ENCODE measurements around the gene ZFP36L2.

Gene ZFP36L2

GRCh38 chr2:43216629-43217028 lies 9.8 kb downstream of the ZFP36L2 start:
- no peak for ATAC-seq
- TF ChIP-seq ZC3H10 (CRISPR knock-in tag; IDR thresholded peaks at IDR 0.05): no peak
- TF ChIP-seq CSDC2 (CRISPR knock-in tag; IDR thresholded peaks at IDR 0.05): no peak
- TF ChIP-seq TSHZ2 (CRISPR knock-in tag; IDR thresholded peaks at IDR 0.05): no peak
- no peak for TF ChIP-seq ZFP30 (CRISPR knock-in tag; IDR thresholded peaks at IDR 0.05)
- TF ChIP-seq CREB5 (CRISPR knock-in tag; IDR thresholded peaks at IDR 0.05; ENCODE audit: low read depth): no peak
- TF ChIP-seq TOX (CRISPR knock-in tag; IDR thresholded peaks at IDR 0.05; ENCODE audit: borderline replicate concordance): no peak

- ATAC-seq: no peak
- TF ChIP-seq GLIS3 (CRISPR knock-in tag; IDR thresholded peaks at IDR 0.05): no peak
- TF ChIP-seq TCF4 (CRISPR knock-in tag; IDR thresholded peaks at IDR 0.05; ENCODE audit: borderline replicate concordance): no peak
- no peak for TF ChIP-seq BACH2 (CRISPR knock-in tag; IDR thresholded peaks at IDR 0.05; ENCODE audit: borderline replicate concordance)
- TF ChIP-seq PATZ1 (CRISPR knock-in tag; IDR thresholded peaks at IDR 0.05; ENCODE audit: borderline replicate concordance): no peak
- no peak for TF ChIP-seq ARNTL (CRISPR knock-in tag; IDR thresholded peaks at IDR 0.05; ENCODE audit: borderline replicate concordance, low read depth)
- TF ChIP-seq ESRRG (CRISPR knock-in tag; IDR thresholded peaks at IDR 0.05): no peak
- TF ChIP-seq, protein P1, sequence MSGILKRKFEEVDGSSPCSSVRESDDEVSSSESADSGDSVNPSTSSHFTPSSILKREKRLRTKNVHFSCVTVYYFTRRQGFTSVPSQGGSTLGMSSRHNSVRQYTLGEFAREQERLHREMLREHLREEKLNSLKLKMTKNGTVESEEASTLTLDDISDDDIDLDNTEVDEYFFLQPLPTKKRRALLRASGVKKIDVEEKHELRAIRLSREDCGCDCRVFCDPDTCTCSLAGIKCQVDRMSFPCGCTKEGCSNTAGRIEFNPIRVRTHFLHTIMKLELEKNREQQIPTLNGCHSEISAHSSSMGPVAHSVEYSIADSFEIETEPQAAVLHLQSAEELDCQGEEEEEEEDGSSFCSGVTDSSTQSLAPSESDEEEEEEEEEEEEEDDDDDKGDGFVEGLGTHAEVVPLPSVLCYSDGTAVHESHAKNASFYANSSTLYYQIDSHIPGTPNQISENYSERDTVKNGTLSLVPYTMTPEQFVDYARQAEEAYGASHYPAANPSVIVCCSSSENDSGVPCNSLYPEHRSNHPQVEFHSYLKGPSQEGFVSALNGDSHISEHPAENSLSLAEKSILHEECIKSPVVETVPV (CRISPR knock-in tag; IDR thresholded peaks at IDR 0.05): no peak
- TF ChIP-seq TOX (CRISPR knock-in tag; IDR thresholded peaks at IDR 0.05; ENCODE audit: borderline replicate concordance): no peak
- no peak for TF ChIP-seq CSDC2 (CRISPR knock-in tag; IDR thresholded peaks at IDR 0.05)
These were observed 10.6 kb downstream of the ZFP36L2 start for GRCh38 chr2:43215673-43216255.

DNA sequence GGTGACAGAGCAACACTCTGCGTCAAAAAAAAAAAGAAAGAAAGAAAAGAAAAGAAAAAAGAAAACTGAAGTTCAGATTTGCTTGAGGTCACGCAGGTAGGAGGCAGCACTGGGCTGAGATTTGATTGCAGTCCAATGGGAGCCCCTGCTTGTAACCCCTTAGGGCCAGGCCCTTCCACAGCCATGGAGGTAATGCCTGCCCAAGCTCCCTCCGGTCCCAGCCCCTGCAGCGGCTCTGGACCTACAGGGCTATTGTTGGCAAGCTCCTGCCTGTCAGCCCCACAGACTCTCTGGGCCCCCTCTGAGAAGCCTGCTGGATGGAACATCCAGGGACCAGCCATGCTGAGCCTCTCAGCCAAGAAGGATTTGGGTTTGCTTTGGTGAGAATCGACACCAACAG lies 12.2 kb downstream of the ZFP36L2 start:
- no peak for ATAC-seq
- TF ChIP-seq GLIS3 (CRISPR knock-in tag; IDR thresholded peaks at IDR 0.05) (no peak), TSHZ2 (CRISPR knock-in tag; IDR thresholded peaks at IDR 0.05) (no peak), ZNF8 (CRISPR knock-in tag; IDR thresholded peaks at IDR 0.05) (no peak), SNAI2 (CRISPR knock-in tag; IDR thresholded peaks at IDR 0.05) (no peak), PATZ1 (CRISPR knock-in tag; IDR thresholded peaks at IDR 0.05; ENCODE audit: borderline replicate concordance) (no peak), ESRRG (CRISPR knock-in tag; IDR thresholded peaks at IDR 0.05) (no peak), ZNF565 (CRISPR knock-in tag; conservative IDR thresholded peaks at IDR 0.05; ENCODE audit: low read depth) (no peak), RARB (CRISPR knock-in tag; IDR thresholded peaks at IDR 0.05) (no peak), ZNF70 (CRISPR knock-in tag; IDR thresholded peaks at IDR 0.05) (no peak), ARNTL (CRISPR knock-in tag; IDR thresholded peaks at IDR 0.05; ENCODE audit: borderline replicate concordance, low read depth) (no peak), ZFP3 (CRISPR knock-in tag; IDR thresholded peaks at IDR 0.05) (no peak), BACH2 (CRISPR knock-in tag; IDR thresholded peaks at IDR 0.05; ENCODE audit: borderline replicate concordance) (no peak), ISL1 (CRISPR knock-in tag; IDR thresholded peaks at IDR 0.05) (no peak)
- TF ChIP-seq, protein P1 (CRISPR knock-in tag; IDR thresholded peaks at IDR 0.05): no peak
- TF ChIP-seq, protein P2, sequence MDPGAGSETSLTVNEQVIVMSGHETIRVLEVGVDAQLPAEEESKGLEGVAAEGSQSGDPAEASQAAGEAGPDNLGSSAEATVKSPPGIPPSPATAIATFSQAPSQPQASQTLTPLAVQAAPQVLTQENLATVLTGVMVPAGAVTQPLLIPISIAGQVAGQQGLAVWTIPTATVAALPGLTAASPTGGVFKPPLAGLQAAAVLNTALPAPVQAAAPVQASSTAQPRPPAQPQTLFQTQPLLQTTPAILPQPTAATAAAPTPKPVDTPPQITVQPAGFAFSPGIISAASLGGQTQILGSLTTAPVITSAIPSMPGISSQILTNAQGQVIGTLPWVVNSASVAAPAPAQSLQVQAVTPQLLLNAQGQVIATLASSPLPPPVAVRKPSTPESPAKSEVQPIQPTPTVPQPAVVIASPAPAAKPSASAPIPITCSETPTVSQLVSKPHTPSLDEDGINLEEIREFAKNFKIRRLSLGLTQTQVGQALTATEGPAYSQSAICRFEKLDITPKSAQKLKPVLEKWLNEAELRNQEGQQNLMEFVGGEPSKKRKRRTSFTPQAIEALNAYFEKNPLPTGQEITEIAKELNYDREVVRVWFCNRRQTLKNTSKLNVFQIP (CRISPR knock-in tag; IDR thresholded peaks at IDR 0.05; ENCODE audit: borderline replicate concordance, low read depth): no peak

Measured in SK-N-SH treated with all-trans-retinoic acid at 6 μM for 48 hours (cell line).